Vagina (tissue), 2 donors: Measurements from ENCODE around the gene MINDY3. TPM values are rescaled to one million over a fixed set of nuclear protein-coding genes. Genes with fewer than 3 reads are reported as not detected.

Experiments used
- DNase-seq, 2 donors: peaks; one replicate each; pipeline ENCODE4 v3.0.0-alpha.2; 2017; ENCODE audit errors: extremely low spot score in 2 of 2
- H3K27ac ChIP-seq: fragments of 200-600 bp; sonication (generic); one replicate; pipeline ENCODE4 v1.5.1; 2019
- H3K27me3 ChIP-seq: fragments of 200-600 bp; sonication (generic); one replicate; pipeline ENCODE4 v1.5.1; 2019
- H3K36me3 ChIP-seq, 2 donors: fragments of 200-600 bp; sonication (generic); one replicate each; pipeline ENCODE4 v1.5.1; 2017 to 2019
- H3K4me1 ChIP-seq: fragments of 200-600 bp; sonication (generic); one replicate; pipeline ENCODE4 v1.5.1; 2019
- H3K4me3 ChIP-seq, 2 donors: fragments of 200-600 bp; sonication (generic); 1 replicate in 1 of 2; 2 replicates in 1 of 2; pipeline ENCODE4 v1.5.1; 2016 to 2019
- H3K9me3 ChIP-seq: fragments of 200-600 bp; sonication (generic); one replicate; pipeline ENCODE4 v1.5.1; 2019
- CTCF ChIP-seq, 3 experiments: fragments of 450-650 bp in 2 of 3; fragments of 200-600 bp in 1 of 3; sonication (generic) in 1 of 3; IDR thresholded peaks; one replicate each; pipeline ENCODE4 v1.5.1; 2017 to 2019; ENCODE audit warnings: antibody characterized with exemption in 3 of 3, mild to moderate bottlenecking in 2 of 3, moderate library complexity in 2 of 3
- POLR2A ChIP-seq, 2 donors: fragments of 450-650 bp; IDR thresholded peaks; one replicate each; pipeline ENCODE4 v1.6.1; 2017; ENCODE audit warnings: antibody characterized with exemption in 2 of 2, mild to moderate bottlenecking in 2 of 2, moderate library complexity in 2 of 2
- POLR2AphosphoS5 ChIP-seq, 2 donors: sonication (generic); formaldehyde crosslinking; IDR thresholded peaks; one replicate each; pipeline ENCODE4 v1.9.0; 2017; ENCODE audit warnings: antibody characterized with exemption in 2 of 2, mild to moderate bottlenecking in 2 of 2, low read depth in 1 of 2; ENCODE audit not compliant: insufficient read depth in 1 of 2
- intact Hi-C: fragments of 100-400 bp; cut with DNase I; formaldehyde crosslinking; loops from one replicate; pipeline ENCODE4 v1.15.1; 2023
- total RNA-seq: library from RNA; depleted of rRNA; stranded (reverse); fragments of >200 nt; gene quantifications from one replicate; pipeline ENCODE4 v1.2.3, GENCODE V29; 2016

The MINDY3 gene
- total RNA-seq, 1 donor from 2014 or later: 25.0 TPM

- Histone ChIP-seq H3K9me3 (no peaks in the 10 kb centered on the region), H3K36me3 (peaks cover 0 to 8% of the 10 kb centered on the region in 2 donors), H3K4me3 (no peak overlapping the region), H3K27me3 (no peaks in the 10 kb centered on the region), H3K4me1 (no peaks in the 10 kb centered on the region), H3K27ac (no peak overlapping the region)
- DNase-seq: no peak
- intact Hi-C loops: no loop called here
- TF ChIP-seq POLR2AphosphoS5 (IDR thresholded peaks at IDR 0.05; ENCODE audit: insufficient read depth in 1 of 2, low read depth in 1 of 2) (no peak), CTCF (IDR thresholded peaks at IDR 0.05) (no peak), POLR2A (IDR thresholded peaks at IDR 0.05) (no peak)
These were observed 64.1 kb downstream of the MINDY3 start for GRCh38 chr10:15796098-15796759.

GRCh38 chr10:15795036-15795792 lies 65.1 kb downstream of the MINDY3 start:
- Histone ChIP-seq H3K27me3 (no peaks in the 10 kb centered on the region), H3K27ac (no peak overlapping the region), H3K4me3 (no peak overlapping the region), H3K9me3 (no peaks in the 10 kb centered on the region), H3K4me1 (peaks cover 6% of the 10 kb centered on the region), H3K36me3 (no peaks in the 10 kb centered on the region)
- intact Hi-C loops: no loop called here
- no peak for DNase-seq
- no peak for TF ChIP-seq POLR2A (IDR thresholded peaks at IDR 0.05)
- TF ChIP-seq CTCF (IDR thresholded peaks at IDR 0.05): no peak
- TF ChIP-seq POLR2AphosphoS5 (IDR thresholded peaks at IDR 0.05; ENCODE audit: insufficient read depth in 1 of 2, low read depth in 1 of 2): no peak

GRCh38 chr10:15794569-15794968 lies 65.7 kb downstream of the MINDY3 start:
- intact Hi-C loops: no loop called here
- Histone ChIP-seq H3K27ac (no peak overlapping the region), H3K4me3 (no peak overlapping the region), H3K9me3 (no peaks in the 10 kb centered on the region), H3K27me3 (no peaks in the 10 kb centered on the region), H3K4me1 (peaks cover 12% of the 10 kb centered on the region), H3K36me3 (no peaks in the 10 kb centered on the region)
- TF ChIP-seq CTCF (IDR thresholded peaks at IDR 0.05): no peak
- no peak for TF ChIP-seq POLR2A (IDR thresholded peaks at IDR 0.05)
- TF ChIP-seq POLR2AphosphoS5 (IDR thresholded peaks at IDR 0.05; ENCODE audit: insufficient read depth in 1 of 2, low read depth in 1 of 2): no peak
- DNase-seq: no peak

GRCh38 chr10:15793664-15794063 lies 66.6 kb downstream of the MINDY3 start:
- TF ChIP-seq CTCF (IDR thresholded peaks at IDR 0.05) (no peak), POLR2A (IDR thresholded peaks at IDR 0.05) (no peak), POLR2AphosphoS5 (IDR thresholded peaks at IDR 0.05; ENCODE audit: insufficient read depth in 1 of 2, low read depth in 1 of 2) (no peak)
- DNase-seq: no peak
- Histone ChIP-seq H3K9me3 (no peaks in the 10 kb centered on the region), H3K36me3 (peaks cover 0 to 4% of the 10 kb centered on the region in 2 donors), H3K27ac (no peak overlapping the region), H3K27me3 (no peaks in the 10 kb centered on the region), H3K4me1 (peaks cover 17% of the 10 kb centered on the region), H3K4me3 (no peak overlapping the region)
- intact Hi-C loops: no loop called here

GRCh38 chr10:15792777-15793176 lies 67.5 kb downstream of the MINDY3 start:
- Histone ChIP-seq H3K4me3 (no peak overlapping the region), H3K36me3 (peaks cover 0 to 4% of the 10 kb centered on the region in 2 donors), H3K4me1 (peaks cover 17% of the 10 kb centered on the region), H3K27me3 (no peaks in the 10 kb centered on the region), H3K9me3 (no peaks in the 10 kb centered on the region), H3K27ac (peak overlapping the region; percentile 36)
- TF ChIP-seq POLR2AphosphoS5 (IDR thresholded peaks at IDR 0.05; ENCODE audit: insufficient read depth in 1 of 2, low read depth in 1 of 2) (no peak), POLR2A (IDR thresholded peaks at IDR 0.05) (no peak), CTCF (IDR thresholded peaks at IDR 0.05) (no peak)
- intact Hi-C loops: no loop called here
- DNase-seq: no peak
